ENCODE data around the gene ATP11C. TPM values are rescaled to one million over a fixed set of nuclear protein-coding genes. Genes with fewer than 3 reads are reported as not detected.
A peak's percentile ranks its signal among the peaks of the same experiment; 100 is the strongest.

ATP11C gene
- total and polyA plus RNA-seq, 2 of the 4 experiments (the other 2 are of a cell fraction): 19.3 to 40.0 TPM

DNA sequence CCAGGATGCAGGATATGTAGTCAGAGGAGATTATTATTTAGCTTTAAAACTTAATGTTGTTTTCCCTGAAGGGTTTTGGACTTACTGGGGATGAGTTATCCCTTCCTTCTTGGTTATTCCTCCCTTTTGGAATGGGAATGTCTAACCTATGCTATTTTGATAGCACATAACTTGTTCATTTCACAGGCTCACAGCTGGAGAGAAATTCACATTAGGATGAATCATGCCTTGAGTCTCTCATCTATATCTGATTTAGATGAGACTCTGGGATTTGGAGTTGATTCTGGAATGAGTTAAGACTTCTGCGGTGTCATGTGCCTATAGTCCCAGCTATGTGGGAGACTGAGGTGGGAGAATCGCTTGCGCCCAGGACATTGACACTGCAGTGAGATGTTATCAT is 81.1 kb downstream of the ATP11C start:
- Histone ChIP-seq H4K20me1 (ENCODE audit: insufficient read depth, low read length) (peaks cover 3% of the 10 kb centered on the region), H2AFZ (replicated peaks; ENCODE audit: low read length, poor library complexity) (no peak overlapping the region), H3K14ac (replicated peaks; ENCODE audit: low read depth, low read length) (no peak overlapping the region), H3K27ac (ENCODE audit: insufficient read depth, low read length) (no peak overlapping the region), H3K4me3 (ENCODE audit: insufficient read depth, low read depth, low read length) (no peak overlapping the region), H3K9me3 (ENCODE audit: control insufficient read depth, insufficient read depth, low read length) (no peaks in the 10 kb centered on the region), H2BK120ac (ENCODE audit: low read depth, low read length) (no peak overlapping the region), H3K9me1 (ENCODE audit: insufficient read depth, low read length) (0 out of 2 replicates have a peak, but pooled peaks cover 7% of the 10 kb centered on the region), H2BK20ac (ENCODE audit: low read depth, low read length) (no peak overlapping the region), H2BK15ac (ENCODE audit: low read depth, low read length) (no peak overlapping the region), H3K9ac (ENCODE audit: low read depth, low read length) (no peak overlapping the region), H2AK5ac (ENCODE audit: low read depth, low read length) (no peak overlapping the region), H3K4me1 (ENCODE audit: control insufficient read depth, insufficient read depth, low read length) (peaks cover 1% of the 10 kb centered on the region; the same call in 1 of the 2 replicates), H4K91ac (ENCODE audit: insufficient read depth, low read depth, low read length) (no peak overlapping the region), H3K4ac (ENCODE audit: low read depth, low read length) (no peak overlapping the region), H2AK9ac (replicated peaks; ENCODE audit: low read depth, low read length, poor library complexity) (no peak overlapping the region), H3K23ac (ENCODE audit: low read depth, low read length) (no peak overlapping the region), H4K5ac (ENCODE audit: low read depth, low read length) (no peak overlapping the region), H3K27me3 (ENCODE audit: control insufficient read depth, insufficient read depth, low read length) (no peaks in the 10 kb centered on the region), H3K18ac (ENCODE audit: low read depth, low read length) (no peak overlapping the region), H2BK5ac (ENCODE audit: low read depth, low read length, poor library complexity, severe bottlenecking) (no peak overlapping the region), H3K36me3 (ENCODE audit: control insufficient read depth, insufficient read depth, low read length) (no peaks in the 10 kb centered on the region), H4K8ac (ENCODE audit: low read depth in 2 of 2, low read length in 2 of 2) (no peak overlapping the region), H3K4me2 (ENCODE audit: low read depth, low read length) (no peak overlapping the region), H3K56ac (ENCODE audit: extremely low read depth, insufficient read depth, low read length) (no peak overlapping the region), H3K79me1 (ENCODE audit: low read depth in 1 of 2, low read length in 2 of 2) (peaks cover 0 to 18% of the 10 kb centered on the region in 2 experiments)
- in situ Hi-C loops (cut with MboI; ENCODE audit: low sequenced_read_pairs) (no loop called here), intact Hi-C loops (cut with micrococcal nuclease) (no loop called here), dilution Hi-C loops (cut with HindIII; ENCODE audit: low sequenced_read_pairs, unreplicated experiment) (no loop called here)
- peak; percentile 76 for DNase-seq
- WGBS, 2 experiments (ENCODE audit: extremely low coverage in 2 of 2, insufficient read length in 1 of 2): no CpG with 5 or more reads among the region's 3 CpGs
- ChIA-PET POLR2A (ENCODE audit: unreplicated experiment) (interaction anchor here (0.6 kb wide), 1 partner anchor 61 kb away, joined by 4 read pairs; no protein-coding TSS in a partner anchor), CTCF (no interaction called here)
- BruUV-seq (replicated peaks): no TSS peak
- TF ChIP-seq CEBPB (IDR thresholded peaks at IDR 0.05; ENCODE audit: low read depth, low read length) (no peak), POLR2A (IDR thresholded peaks at IDR 0.05; ENCODE audit: low read depth, low read length) (no peak), RCOR1 (IDR thresholded peaks at IDR 0.05; ENCODE audit: insufficient replicate concordance, low read length) (no peak), CHD1 (IDR thresholded peaks at IDR 0.05; ENCODE audit: low read depth, low read length) (no peak), MAFK (IDR thresholded peaks at IDR 0.05; ENCODE audit: low read depth, low read length) (no peak), SMC3 (IDR thresholded peaks at IDR 0.05; ENCODE audit: low read depth, low read length) (no peak), MAZ (IDR thresholded peaks at IDR 0.05; ENCODE audit: borderline replicate concordance, low read depth, low read length) (no peak), RAD21 (IDR thresholded peaks at IDR 0.05; ENCODE audit: low read length) (no peak), FOS (IDR thresholded peaks at IDR 0.05; ENCODE audit: low read depth, low read length) (no peak), BHLHE40 (IDR thresholded peaks at IDR 0.05; ENCODE audit: low read depth, low read length) (no peak)
- TF ChIP-seq, protein P1, sequence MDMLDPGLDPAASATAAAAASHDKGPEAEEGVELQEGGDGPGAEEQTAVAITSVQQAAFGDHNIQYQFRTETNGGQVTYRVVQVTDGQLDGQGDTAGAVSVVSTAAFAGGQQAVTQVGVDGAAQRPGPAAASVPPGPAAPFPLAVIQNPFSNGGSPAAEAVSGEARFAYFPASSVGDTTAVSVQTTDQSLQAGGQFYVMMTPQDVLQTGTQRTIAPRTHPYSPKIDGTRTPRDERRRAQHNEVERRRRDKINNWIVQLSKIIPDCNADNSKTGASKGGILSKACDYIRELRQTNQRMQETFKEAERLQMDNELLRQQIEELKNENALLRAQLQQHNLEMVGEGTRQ (IDR thresholded peaks at IDR 0.05; ENCODE audit: low read depth, low read length): no peak
- TF ChIP-seq, protein P2, sequence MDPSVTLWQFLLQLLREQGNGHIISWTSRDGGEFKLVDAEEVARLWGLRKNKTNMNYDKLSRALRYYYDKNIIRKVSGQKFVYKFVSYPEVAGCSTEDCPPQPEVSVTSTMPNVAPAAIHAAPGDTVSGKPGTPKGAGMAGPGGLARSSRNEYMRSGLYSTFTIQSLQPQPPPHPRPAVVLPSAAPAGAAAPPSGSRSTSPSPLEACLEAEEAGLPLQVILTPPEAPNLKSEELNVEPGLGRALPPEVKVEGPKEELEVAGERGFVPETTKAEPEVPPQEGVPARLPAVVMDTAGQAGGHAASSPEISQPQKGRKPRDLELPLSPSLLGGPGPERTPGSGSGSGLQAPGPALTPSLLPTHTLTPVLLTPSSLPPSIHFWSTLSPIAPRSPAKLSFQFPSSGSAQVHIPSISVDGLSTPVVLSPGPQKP (IDR thresholded peaks at IDR 0.05; ENCODE audit: borderline replicate concordance, low read depth, low read length): no peak
- peak; percentile 72 for ATAC-seq (ENCODE audit: low read depth)
